ENCODE measurements around the gene FAM181A.
A peak's percentile ranks its signal among the peaks of the same experiment; 100 is the strongest.

Gene FAM181A

GRCh38 chr14:93960774-93961438, 33.8 kb downstream of the FAM181A start:
- no peak for DNase-seq (ENCODE audit: low read depth in 2 of 2, low spot score in 1 of 2)

DNA sequence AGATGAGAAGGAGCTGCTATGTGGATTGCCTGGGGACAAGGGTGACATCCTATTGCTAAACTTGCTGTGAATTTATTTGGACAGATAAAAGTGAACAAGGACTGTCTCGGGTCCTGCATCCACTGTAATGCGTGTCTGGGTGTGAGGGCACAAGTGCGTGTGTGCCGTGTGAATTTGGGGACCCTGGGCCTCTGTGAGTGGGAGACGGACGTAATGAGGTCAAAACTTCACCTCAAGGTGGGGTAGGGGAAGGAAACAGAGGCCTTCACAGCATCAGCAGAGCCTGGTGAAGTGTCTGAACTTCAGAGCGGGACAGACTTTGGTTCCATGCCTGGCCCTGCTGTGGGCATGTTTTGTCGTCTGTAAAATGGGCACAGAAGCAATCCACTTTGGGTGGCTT, 34.5 kb downstream of the FAM181A start:
- DNase-seq (ENCODE audit: low read depth in 2 of 2, low spot score in 1 of 2), result no peak

GRCh38 chr14:93962701-93963601, 35.8 kb downstream of the FAM181A start:
- DNase-seq (ENCODE audit: low read depth in 2 of 2, low spot score in 1 of 2), result no peak

- DNase-seq (ENCODE audit: low read depth in 2 of 2, low spot score in 1 of 2), result no peak
These were observed 36.5 kb downstream of the FAM181A start for GRCh38 chr14:93963692-93964091.

DNA sequence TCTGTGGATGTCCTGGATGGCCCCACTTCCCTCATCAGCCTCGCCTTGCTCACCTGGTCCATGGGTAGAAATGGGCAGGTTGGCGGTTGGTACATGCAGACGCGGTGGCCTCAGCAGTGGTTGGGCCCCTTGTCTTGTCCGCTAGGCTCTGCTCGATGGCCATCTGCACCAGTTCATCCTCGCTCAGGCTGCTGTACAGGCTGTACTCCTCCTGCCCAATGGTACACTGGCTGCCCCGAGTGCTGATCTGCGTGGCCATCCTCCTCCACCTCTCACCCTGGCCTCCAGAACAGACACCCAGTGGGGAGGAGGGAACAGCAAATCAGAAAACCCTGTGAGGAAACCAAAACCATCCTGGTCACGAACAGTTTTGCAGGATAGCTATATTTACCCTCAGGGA, 37.1 kb downstream of the FAM181A start:
- DNase-seq (ENCODE audit: low read depth in 2 of 2, low spot score in 1 of 2), result no peak

GRCh38 chr14:93964820-93965286, 37.7 kb downstream of the FAM181A start:
- no peak for DNase-seq (ENCODE audit: low read depth in 2 of 2, low spot score in 1 of 2)

GRCh38 chr14:93965287-93965821, 38.2 kb downstream of the FAM181A start:
- no peak for DNase-seq (ENCODE audit: low read depth in 2 of 2, low spot score in 1 of 2)

DNA sequence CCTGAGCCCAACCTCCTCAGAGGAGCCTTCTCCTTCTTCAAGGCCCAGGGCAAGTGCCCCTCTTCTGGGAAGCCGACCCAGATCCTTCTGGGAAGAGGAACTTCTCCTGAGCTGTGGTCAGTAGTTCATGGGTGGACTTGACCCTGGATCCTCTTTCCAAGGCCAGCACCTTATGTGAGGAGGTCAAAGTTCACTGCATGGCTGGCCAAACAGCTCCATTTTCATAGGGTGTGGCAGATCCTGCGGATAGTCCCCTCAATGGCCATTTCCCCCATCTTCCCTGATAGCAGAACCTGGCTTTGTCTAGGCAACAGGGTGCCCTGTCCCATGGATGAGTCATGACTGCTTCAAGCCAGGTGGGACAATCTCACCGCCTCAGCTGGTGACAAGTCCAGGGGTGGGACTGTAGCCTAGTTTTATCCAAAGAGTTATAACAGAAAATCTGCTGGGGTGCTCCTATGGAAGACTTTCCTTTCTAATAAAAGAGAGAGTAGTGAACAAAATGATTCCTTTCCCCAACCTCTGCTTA, 38.9 kb downstream of the FAM181A start:
- DNase-seq (ENCODE audit: low read depth in 2 of 2, low spot score in 1 of 2), result no peak

DNA sequence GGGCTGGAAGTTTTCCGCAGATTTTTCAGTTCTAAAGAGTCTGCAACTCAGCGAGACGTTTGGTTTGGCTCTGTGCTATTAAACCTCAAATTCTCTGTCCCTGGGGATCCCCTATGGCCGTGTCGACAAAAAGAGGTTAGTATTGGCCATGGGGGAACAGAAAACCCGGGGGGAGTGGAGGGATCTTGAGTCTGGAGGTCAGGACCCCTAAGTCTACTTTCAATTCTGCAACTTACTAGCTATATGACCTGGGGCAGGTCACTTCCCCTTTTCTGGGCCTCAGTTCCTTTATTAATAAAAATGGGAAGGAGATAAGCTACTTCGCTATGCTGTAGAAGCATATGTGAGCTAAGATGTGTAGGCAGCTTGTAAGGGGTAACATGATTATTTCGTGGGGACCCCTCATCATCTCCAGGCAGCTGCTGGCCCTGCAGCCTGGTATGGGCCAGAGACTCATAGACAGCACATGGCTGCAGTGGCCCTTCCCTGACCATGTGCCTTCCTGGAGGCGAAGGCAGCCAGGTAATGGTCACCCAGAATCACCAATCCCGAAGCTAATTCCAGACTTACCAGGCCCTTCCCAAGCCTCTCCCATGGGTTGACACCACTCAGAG, 40.6 kb downstream of the FAM181A start:
- DNase-seq (ENCODE audit: low read depth in 2 of 2, low spot score in 1 of 2), result no peak

DNA sequence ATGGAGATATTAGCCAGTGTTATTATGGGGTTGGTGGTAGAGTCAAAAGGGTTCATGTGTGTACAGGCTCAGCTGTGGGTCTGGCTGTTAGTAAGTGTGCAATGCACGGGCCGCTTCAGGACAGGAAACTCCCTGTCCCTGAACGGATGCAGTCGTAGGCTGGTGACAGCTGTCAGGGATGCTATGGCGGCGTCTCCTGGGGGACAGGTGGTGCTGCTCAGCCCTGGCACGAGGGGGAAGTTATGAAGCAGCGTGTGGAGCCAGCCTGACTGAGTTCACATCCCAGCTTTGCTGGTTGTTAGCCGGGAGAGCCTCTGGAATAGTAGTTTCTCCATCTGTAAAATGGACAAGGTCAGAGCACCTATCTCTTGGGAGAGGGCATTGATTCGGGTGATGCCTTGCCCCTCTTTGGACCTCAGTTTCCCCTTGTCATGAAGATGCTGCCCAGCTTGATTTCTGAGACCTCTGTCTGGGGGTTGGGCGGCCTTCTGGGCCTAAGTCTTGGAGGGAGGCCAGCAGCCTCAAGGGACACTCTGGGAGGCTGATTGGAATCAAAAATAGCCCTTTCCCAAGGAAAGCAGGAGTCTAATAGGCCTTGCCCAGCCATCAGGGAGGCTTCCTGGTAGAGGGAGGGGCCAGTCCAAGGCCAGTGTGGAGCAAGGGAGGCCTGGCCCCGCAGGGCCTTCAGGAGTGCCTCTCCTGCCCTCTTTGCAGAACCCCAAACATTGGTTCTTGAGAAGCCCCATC, 42.1 kb downstream of the FAM181A start:
- no peak for DNase-seq (ENCODE audit: low read depth in 2 of 2, low spot score in 1 of 2)

GRCh38 chr14:93970585-93970964, 43.4 kb downstream of the FAM181A start:
- DNase-seq (ENCODE audit: low read depth in 2 of 2, low spot score in 1 of 2), result peak; percentile 54 to 57

DNA sequence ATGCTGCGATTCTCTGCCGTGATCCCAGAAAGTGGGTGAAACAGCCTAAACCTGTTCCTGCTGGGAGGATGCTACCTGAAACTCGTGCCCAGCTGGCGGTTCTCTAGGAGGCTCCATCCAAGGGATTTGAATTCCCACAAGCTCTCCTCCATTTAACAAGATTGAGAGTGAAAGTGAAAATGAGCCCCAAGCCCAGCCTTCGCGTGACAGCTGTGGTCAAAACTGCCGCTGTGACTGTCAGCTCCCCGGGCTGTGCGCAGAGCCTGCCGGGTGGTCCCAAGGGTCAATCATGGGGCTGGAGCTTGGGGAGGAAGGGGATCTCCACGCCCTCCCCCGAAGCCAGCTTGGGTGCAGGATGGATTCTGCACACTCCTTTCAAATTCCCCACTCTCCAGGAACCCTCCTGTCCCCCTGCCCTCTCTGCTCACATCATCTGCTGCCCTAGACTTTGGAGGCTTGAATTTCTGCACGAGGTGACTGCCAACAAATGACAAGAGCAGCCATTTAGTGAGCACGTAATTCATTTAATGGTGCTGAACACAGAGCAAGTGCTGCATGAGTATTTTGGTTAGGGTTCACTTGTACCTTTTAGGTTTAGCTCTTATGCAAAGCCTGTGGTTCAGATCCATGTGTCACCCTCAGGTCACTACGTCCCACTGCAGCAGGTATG, 44.0 kb downstream of the FAM181A start:
- no peak for DNase-seq (ENCODE audit: low read depth in 2 of 2, low spot score in 1 of 2)

GRCh38 chr14:93971635-93972027, 44.5 kb downstream of the FAM181A start:
- no peak for DNase-seq (ENCODE audit: low read depth in 2 of 2, low spot score in 1 of 2)

- no peak for DNase-seq (ENCODE audit: low read depth in 2 of 2, low spot score in 1 of 2)
These were observed 45.6 kb downstream of the FAM181A start for GRCh38 chr14:93972618-93973205.

- no peak for DNase-seq (ENCODE audit: low read depth in 2 of 2, low spot score in 1 of 2)
These were observed 46.5 kb downstream of the FAM181A start for GRCh38 chr14:93973607-93974006.

GRCh38 chr14:93974299-93974698, 47.2 kb downstream of the FAM181A start:
- no peak for DNase-seq (ENCODE audit: low read depth in 2 of 2, low spot score in 1 of 2)

DNA sequence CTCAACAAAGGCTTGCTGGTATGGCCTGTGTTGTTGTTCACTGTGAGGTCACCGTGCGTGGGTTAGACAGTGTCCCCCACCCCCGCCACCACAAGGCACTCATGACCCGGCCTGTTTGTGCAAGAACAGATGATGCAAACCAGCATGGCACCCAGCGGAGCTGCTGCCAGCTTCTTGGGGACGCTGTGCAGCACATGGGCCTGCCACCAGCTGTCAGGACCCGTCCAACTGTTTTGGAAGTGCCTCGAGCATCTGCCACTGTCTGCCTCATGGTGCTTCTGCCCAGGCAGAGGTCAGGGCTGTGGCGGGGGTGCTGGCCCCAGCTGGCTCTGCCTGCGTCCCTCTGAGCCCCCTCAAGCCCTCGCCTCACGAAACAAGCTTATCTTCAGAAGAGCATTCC, 47.7 kb downstream of the FAM181A start:
- DNase-seq (ENCODE audit: low read depth in 2 of 2, low spot score in 1 of 2), result no peak

GRCh38 chr14:93975791-93976476, 48.8 kb downstream of the FAM181A start:
- DNase-seq (ENCODE audit: low read depth in 2 of 2, low spot score in 1 of 2), result no peak

DNA sequence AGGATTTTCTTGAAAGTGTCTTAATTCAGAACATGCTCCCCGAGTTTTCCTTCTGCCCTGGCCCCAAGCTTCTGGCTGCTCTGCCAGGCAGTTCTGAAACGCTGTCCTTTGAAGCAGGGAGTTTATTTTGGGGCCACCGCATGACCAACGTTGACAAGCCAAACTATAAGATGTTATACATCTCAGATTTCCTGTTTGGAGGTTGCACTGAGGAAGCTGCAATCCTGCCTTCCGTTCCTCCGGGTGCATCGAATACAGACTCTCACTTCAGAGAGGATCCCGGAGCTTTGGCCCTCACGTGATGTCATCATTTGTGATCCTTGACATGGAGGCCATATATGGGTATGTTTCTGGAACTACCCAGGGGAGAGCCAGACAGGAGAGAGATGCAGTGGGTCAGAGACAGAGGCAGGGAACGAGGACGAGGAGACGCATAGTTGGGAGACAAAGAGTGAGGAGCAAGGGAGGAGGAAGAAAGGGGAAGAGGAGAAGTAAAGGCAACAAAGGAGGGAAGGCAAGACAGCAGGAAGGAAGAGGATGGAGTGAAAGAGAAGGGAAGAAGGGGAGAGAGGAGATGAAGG, 49.4 kb downstream of the FAM181A start, which contains the start of gene ASB2:
Gene ASB2 (minus strand): TSS at position 94 of the 581 bp plus-strand sequence. CDS start 12,031 bp downstream, outside the sequence.
- DNase-seq (ENCODE audit: low read depth in 2 of 2, low spot score in 1 of 2), result no peak
